DND-41 (cell line): ENCODE data around the gene SLAMF8.

ENCODE experiments used
- CTCF ChIP-seq: IDR thresholded peaks from 2 replicates; pipeline ENCODE4 v1.5.1; 2012; ENCODE audit warnings: borderline replicate concordance, low read length, moderate library complexity, mild to moderate bottlenecking; ENCODE audit not compliant: poor library complexity, severe bottlenecking; ENCODE audit errors: extremely low read depth
- EZH2 ChIP-seq: IDR thresholded peaks from 3 replicates; pipeline ENCODE4 v1.6.1; 2012; ENCODE audit warnings: borderline replicate concordance, low read depth, mild to moderate bottlenecking, moderate library complexity, low read length, inconsistent platforms; ENCODE audit not compliant: severe bottlenecking

- TF ChIP-seq CTCF (no peak), EZH2 (no peak)
Measured at GRCh38 chr1:159879977-159880376, 53.3 kb downstream of the SLAMF8 start.
